ENCODE measurements around the gene CASKIN1.

Gene CASKIN1

DNA sequence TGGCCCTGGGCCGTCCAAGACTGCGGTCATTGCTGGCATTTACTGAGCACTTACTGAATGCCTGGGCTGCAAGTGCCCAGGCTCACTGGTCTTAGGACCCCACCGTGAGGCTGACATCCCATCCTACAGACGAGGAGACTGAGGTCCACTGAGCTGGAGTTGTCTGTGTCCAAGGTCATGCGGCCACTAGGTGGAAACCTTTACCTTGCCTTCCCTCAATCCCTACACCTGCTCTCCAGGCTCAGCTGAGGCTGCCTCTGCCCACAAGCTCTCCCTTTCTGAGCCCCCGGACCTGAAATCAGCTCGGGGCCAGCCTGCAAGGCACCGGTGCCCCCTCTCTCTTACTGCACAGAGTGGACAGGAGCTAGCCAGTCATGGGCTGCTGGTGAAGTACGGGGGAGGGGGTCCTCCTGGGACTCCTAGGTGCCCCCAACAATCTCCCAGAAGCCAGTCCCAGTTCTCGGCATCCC is 1.5 kb downstream of the CASKIN1 start:
- peak; percentile 76 for DNase-seq (ENCODE audit: low spot score)

DNA sequence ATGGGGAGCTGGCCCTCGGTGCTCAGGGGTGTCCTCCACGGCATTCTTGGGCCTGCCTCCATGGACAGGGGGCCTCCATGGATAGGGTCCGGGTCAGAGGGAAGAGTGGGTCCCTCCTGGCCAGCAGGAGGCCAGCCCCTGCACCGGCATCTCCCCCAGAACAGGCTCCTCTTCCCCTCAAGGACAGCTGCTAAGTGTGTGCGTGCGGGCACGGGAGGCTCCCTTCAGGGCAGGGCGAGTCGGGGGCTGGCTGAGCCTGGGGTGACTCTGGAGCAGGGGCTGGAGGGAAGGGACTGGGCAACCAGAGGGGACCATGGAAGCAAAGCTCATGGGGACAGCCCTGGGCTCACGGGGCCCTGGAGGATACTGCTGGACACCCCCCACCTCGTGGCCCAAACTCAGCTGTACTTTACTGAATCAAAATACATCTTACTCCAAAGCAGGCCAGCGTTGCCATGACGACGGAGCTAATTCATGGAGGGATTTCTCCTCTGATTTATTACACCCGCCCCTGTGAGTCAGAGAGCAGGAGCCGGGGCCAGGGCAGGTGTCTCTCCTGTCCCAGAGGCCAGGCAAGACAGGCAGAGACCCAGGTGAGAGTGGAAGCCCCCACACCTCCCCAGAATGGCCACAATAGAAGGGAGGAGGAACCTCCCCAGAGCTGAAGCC is 2.1 kb downstream of the CASKIN1 start:
- DNase-seq (ENCODE audit: low spot score): peak; percentile 70

DNA sequence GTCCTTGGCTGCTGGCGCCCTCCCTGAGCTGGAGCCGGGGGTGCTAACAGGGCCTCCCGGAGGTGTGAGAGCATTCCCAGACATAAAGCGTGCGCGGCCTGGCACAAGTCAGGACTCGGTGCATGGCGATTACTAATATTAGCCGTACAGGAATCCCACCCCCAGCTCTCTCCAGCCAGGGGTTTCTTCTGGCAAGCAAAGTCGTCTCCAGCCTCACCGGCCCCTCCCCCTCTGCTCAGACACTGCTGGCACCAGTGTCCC is 5.0 kb downstream of the CASKIN1 start:
- no peak for DNase-seq (ENCODE audit: low spot score)

DNA sequence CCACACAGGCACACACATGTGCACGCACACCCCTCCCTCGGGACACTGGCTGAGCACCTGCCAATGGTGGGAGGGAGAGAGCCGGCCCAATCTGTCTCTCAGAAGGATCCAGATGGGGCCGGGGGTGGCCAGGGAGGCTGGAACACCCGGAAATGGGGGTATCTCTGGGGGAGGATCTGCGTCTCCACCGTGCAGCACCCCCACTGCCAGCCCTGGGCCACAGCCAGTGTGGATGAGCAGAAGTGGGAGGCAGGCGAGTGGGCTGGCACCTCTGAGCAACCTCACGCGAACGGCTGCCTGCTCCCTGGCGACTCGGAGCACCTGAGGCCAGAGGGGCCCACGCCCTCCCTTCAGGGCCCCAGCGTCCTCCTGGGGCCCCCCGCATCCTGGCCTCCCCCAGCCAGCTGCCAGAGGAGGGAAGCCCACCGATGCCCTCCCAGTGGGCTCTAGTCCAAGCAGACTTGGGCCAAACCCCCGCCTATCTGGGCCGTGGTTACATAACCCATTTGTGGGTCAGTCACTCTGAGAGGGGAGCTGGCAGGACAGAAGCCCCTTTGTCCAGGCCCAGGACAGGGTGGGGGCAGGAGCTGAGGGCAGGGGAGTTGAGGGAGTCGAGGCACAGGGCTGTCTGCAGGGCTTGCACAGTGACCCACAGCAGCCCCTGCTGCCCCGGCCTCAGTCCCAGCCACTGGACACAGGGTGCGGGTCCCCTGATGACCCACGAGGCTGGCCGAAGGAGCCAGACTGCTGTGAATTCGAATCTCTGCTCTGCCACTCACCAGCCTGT is 5.6 kb downstream of the CASKIN1 start:
- DNase-seq (ENCODE audit: low spot score): no peak

DNA sequence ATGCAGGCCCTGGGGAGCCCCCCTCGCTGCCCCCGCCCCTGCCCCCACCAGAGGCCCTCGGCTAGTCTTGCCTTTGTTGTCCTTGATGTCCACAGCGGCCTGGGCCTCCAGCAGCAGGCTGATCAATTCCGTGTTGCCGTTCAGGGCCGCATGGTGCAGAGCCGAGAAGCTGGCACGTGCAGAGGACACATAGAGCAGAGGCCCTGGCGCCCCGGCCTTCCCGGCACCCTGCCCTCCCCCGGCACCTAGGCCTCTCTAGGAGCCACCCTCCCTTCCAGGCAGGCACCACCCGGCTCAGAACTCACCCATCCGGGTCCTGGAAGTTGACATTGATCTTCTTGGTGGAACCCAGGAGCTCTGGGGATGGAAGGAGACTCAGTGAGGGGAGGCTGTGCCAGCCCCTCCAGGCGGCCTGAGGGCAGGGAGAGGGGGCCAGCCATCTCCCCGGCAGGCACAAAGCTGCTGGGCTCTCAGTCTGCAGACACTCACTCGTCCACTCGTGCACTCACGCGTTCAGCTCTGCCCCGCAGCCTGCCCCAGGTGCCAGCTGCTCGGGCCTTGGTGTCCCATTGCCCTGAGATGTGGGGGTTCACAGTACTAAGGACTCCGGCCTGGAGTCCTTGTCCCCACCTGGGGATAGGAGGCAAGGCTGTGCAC is 6.3 kb downstream of the CASKIN1 start:
- no peak for DNase-seq (ENCODE audit: low spot score)

DNA sequence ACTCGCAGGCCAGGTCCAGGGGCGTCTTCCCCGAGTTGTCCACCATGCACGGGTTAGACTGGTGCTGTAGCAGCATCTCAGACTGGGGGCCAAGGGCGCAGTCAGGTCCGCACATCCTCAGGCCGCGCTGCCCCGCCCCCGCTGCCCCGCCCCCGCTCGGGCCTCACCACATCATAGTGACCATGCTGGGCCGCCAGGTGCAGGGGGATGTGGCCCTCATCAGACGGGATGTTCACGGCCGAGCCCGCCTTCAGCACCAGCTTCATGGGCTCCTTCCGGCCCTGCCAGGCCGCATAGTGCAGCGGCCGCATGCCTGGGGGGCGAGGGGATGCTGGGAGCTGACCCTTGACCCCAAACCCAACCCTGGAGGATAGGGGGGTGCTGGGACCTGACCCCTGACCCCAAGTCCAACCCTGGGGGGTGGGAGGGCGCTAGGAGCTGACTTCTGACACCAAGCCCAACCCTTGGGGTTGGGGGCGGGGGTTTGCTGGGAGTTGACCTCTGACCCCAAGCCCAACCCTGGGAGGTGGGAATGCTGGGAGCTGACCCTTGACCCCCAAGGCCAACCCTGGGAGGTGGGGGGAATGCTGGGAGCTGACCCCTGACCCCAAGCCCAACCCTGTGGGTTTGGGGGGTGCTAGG is 7.0 kb downstream of the CASKIN1 start:
- DNase-seq (ENCODE audit: low spot score): no peak

DNA sequence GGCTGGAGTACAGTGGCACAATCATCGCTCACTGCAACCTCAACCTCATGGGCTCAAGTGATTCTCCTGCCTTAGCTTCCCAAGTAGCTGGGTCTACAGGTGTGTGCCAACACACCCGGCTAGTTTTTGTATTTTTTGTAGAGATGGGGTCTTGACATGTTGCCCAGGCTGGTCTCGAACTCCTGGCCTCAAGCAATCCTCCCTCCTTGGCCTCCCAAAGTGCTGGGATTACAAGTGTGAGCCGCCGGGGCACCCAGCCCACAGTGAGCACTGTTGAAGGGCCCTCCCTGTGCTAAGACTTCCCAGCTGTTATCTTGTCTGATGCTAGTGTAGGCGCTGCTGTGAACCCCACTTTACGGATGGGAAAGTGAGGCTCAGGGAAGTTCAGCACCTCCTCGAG is 8.0 kb downstream of the CASKIN1 start:
- DNase-seq (ENCODE audit: low spot score): no peak

DNA sequence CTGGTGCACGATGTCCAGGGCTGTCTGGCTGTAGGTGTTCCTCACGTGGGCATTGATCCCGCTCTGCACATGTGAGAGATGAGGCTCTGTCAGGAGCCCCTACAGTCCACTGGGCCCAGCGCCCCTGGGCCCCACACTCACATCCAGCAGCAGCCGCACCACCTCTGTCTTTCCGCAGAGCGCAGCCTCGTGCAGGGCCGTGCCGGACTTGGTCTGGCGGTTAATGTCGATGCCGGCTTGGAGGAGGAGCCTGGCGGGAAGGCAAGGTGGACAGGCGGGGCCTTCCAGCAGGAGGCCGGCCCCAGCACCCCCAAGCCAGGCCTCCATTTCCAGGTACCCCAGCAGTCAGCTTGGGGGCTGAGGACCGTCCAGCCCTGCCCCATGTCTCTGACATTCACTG is 9.2 kb downstream of the CASKIN1 start:
- DNase-seq (ENCODE audit: low spot score): no peak

DNA sequence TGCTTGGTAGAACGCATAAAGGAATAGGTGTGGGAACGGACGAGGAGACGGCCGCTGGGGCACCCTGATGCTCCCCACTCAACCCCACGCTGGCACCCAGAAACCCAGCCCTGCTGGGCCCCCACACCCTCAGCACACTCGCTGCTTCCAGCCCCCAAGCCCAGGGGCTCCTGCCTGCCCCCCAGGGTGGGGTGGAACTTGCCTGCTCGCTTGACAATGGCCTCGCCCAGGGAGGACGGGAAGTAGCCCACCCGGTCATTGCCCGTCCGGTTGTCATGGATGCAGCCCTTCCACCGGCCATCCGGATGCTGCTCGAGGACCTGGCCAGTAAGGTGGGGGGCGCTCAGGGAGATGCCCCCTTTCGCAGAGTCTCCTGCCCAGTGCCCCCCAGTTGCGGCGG is 9.9 kb downstream of the CASKIN1 start:
- no peak for DNase-seq (ENCODE audit: low spot score)

DNA sequence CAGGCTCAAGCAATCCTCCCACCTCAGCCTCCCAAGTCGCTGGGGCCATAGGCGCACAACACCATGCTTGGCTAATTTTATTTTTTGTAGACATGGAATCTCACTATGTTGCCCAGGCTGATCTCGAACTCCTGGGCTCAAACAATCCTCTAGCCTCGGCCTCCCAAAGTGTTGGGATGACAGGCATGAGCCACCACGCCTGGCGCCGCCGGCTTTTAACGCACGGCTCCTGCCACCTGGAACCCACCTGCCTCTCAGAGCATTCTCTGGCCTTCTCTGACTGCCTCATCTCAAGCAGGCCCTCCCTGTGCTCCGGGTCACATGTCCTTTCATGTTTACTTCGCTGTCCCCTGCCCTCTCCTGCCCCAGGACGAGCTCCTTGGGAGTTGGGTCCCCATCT is 10.3 kb downstream of the CASKIN1 start:
- DNase-seq (ENCODE audit: low spot score): no peak

DNA sequence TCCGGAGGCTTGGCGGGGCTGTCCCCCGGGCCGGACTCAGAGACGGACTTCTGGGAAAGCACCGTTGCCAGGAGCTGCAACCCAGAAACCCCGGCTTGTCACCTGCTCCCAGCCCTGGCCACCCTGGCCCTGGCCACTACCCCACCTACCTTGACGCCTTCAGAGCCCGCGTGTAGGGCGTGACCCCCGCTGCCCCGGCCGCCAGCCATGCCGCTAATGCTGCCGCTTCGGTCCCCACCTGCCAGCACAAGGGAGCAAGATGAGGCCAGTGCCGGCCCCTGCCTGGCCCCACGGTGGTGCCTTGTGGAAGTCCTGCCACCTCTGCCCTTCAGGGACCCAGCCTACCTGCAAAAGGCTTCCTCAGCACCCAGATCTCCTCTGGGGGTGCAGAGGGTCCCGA is 11.4 kb downstream of the CASKIN1 start:
- no peak for DNase-seq (ENCODE audit: low spot score)

DNA sequence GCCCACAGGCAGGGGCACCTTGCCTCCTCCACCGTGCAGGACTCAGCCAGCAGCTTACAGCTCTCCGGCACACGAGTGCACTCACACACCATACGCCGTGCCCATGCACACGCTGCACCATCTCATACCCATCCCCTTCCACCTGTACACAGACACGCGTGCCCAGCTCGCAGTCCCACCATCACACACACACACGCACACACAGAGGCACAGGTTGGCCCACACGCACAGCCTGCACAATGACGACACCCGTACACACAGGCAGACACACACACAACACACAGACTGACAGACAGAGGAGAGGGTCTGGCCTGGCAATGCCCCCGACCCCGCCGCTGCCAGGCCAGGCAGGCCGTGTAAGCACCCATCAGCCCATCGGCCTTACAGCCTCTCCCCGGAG is 12.1 kb downstream of the CASKIN1 start:
- no peak for DNase-seq (ENCODE audit: low spot score)

DNA sequence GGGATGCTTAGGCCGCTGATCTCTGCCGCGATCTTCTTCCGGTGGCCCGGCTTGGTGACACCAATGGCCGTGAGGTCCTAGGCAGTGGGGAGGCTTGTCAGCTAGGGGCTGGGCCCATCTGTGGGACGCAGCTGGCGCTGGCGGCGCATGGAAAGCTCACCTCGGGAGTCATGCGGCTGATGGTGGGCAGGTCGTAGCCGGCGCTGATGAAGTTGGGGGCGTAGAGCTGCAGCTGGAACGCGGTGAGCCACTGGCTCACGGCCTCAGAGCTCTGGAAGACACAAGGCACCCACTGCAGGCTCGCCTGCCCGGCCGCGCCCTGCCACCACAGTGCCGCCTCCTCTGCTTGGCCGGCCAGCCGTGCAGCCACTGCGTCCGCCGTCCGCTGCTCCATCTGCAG is 12.7 kb downstream of the CASKIN1 start:
- DNase-seq (ENCODE audit: low spot score): peak; percentile 14

DNA sequence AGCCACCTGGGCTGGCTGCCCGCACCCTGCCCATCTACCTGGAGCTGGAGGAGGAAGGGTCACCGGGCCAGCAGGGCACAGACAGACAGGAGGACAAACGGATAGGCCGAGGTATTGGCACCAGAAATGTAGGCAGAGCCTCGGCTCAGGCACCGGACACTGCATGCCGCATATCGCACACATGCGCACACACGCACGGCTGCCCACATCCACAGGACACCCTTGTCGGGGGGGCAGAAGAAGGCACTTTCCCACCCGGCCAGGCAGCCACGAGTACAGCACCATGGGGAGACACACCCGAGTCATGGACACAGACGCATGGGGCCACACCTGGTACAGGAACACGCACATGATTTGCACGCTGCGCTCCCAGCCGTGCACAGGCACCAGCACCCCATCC is 14.5 kb downstream of the CASKIN1 start:
- no peak for DNase-seq (ENCODE audit: low spot score)

DNA sequence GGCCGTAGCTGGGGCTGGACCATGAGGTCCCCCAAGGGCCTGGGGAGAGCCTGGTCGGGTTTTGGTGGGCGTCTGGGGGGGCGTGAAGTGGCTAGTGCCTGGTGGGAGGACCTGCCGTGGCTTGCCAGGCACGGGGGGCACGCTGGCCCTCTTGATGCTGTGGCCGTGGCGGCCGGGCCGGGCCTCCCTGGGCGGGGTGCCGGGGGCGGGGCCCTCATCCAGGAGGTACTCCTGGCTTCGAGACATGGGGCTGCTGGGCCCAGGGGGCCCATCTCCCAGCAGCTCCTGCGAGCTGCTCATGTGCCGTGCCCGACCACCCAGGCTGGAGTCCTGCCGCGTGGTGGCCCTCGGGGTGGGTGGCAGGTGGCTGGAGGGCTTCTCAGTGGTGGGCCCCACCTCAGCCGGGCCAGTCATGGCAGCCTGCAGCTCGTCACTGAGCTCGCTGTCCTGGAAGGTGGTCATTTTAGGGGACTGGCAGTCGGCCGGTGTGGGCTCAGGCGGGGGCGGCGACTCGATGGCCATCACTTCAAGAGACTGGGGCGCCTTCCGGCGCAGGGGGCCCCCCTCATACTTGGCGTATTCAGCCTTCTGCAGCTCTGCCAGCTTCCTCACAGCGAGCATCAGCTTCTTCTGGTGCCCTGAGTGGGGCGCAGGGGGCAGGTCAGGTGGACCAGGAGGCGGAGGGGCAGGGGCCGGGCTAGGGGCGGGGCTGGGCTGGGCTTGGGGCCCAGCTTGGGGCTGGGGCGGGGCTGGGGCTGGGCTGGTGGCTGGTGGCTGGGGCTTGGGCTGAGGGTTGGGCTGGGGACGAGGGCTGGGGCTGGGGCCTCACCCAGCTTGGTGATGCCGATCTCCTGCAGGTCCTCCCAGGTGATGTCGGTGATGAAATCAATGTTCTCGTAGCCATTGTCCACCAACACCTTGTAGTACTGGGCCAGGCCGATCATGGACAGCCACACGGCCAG is 15.2 kb downstream of the CASKIN1 start:
- DNase-seq (ENCODE audit: low spot score): no peak

DNA sequence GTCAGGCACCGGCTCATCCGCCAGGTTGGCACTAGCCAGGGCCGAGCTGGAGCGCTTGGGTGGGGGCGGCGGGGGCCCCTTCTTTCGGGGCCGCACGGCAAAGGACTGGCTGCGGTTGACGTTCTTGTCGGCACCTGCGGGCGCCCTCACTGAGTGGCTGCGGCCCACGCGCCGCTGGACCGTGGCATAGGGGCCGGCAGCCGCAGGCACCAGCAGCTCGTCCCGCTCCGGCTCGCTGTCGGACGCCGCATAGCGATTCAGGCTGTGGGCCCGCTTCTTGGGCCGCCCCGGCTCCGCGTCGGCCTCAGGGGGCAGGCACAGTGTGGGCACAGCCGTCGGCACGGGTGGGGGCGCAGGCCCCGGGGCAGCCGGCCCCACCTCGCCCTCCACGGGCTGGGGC is 15.9 kb downstream of the CASKIN1 start:
- no peak for DNase-seq (ENCODE audit: low spot score)

DNA sequence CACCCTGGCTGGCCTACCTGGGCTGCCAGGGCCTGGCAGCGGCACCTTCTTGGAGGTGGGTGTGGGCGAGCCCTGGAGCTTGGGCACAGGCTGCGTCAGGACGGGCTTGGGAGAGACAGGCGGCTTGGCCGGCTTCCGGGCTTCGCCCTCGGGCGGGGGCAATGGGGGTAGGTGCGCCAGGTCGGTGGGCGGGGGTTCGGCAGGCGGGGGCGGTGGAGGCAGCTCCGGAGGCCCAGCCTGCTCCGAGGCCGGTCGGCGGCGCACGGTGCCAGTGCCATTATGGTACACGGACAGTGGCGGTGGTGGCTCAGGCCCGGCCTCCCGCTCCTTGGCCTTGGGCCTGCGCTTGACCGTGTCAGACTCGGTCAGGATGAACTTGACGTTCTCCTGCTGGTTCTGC is 16.8 kb downstream of the CASKIN1 start:
- no peak for DNase-seq (ENCODE audit: low spot score)

DNA sequence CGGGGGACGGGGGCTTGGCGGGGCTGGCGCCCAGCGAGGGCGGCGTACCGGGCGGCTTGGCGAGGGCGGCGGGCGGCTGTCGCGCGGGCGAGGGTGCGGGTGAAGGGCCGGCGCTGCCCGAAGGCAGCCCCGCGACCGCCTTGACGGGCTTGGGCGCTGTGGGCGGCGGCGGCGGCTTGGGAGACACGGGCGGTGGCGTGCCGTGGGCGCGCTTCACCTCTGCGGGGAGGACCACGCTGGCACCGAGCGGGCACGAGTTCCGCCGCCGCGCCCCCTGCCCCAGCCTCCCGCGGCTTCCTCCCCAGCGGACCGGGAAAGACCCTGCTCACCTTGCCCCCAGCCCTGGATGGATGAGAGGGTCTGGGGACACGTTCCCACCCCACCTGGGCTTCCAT is 17.3 kb downstream of the CASKIN1 start:
- DNase-seq (ENCODE audit: low spot score): no peak

DNA sequence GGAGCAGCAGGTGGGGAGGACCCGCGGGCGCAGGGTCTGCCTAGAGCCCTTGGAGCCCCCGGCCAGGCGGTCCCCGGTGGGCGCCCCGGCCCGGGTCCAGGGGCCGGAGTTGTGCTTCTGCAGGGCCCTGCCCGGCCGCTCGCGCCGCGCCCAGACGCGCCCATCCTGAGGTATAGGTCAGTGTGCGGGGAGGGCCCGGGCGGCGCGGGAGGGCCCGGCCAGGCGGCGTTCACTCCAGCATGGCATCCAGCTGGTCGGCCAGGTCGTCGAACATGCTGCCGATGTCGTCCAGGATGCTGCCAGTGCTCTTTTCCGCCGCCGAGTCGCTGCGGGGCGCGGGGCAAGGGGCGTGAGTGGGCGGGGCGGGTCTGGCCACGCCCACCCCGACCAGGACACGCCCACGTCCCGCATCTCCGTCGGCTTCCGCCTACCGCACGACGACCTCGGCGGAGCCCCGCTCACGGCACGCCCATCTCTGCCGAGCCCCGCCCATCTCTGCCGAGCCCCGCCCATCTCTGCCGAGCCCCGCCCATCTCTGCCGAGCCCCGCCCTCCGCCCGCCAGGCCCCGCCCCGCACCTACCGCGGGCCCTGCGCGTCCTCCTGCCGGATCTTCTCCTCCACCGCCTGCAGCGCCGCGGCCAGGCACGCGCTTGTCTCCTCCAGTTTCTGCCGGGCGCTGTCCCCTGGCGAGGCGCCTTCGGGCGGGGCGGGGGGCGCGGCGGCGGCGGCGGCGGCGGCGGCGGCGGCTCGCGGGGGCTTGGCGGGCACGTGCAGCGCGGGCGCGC is 17.9 kb downstream of the CASKIN1 start:
- DNase-seq (ENCODE audit: low spot score): no peak

DNA sequence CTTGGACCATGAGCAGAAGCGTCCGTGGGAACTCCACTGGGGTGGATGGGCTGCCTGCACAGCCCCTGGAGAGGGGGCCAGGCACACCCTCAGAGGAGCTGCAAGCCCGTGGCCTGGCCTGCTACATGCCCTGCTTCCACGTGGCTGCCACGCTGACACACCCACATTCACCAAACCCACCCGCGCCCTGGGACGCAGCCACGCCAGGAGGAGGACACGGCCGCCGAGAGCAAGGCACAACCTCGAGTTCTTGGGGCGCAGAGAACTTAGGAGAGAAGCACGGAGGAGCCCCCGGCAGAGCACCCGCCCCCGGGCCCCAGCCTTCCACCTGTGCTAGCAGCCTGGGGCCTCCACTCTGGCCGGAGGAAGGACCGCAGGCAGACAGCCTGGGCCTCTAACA is 18.8 kb downstream of the CASKIN1 start:
- no peak for DNase-seq (ENCODE audit: low spot score)

DNA sequence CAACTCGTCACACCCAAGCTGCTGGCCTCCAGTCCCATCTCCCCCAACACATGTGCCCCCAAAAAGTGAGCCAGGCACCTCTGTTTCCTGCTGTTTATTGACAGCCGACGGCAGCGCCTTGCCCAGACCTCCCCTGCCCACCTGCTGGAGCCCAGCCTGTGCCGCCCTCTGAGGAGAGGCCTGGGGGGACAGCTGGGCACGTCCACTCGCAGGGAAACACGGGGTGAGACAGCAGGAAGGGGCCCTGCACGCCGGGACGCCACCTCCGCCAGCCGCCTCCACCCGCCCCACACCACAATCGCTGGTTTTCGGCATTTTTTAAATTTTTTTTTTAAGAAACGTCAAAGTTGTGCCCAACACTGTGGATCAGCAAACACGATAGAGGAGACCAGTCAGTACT is 19.3 kb downstream of the CASKIN1 start:
- no peak for DNase-seq (ENCODE audit: low spot score)

Data from kidney tubule cell (primary cell).